Measurements from ENCODE around the gene KIRREL3.
"Not testable (repeated sequence)": the region's sequence is repeated elsewhere in the genome, so short reads cannot be mapped to it uniquely, and the experiment has no call there.

The KIRREL3 gene

GRCh38 chr11:126403022-126403581, 597.5 kb downstream of the KIRREL3 start:
- in situ Hi-C loops (cut with HindIII; ENCODE audit: low pct_ligation_motif_present, low pct_unique_long_range_greater_than_20kb, low sequenced_read_pairs), result no loop called here
- no peak for DNase-seq

GRCh38 chr11:126400479-126400878, 600.1 kb downstream of the KIRREL3 start:
- in situ Hi-C loops (cut with HindIII; ENCODE audit: low pct_ligation_motif_present, low pct_unique_long_range_greater_than_20kb, low sequenced_read_pairs), result no loop called here
- DNase-seq, result no peak

GRCh38 chr11:126400019-126400418, 600.6 kb downstream of the KIRREL3 start:
- no peak for DNase-seq
- in situ Hi-C loops (cut with HindIII; ENCODE audit: low pct_ligation_motif_present, low pct_unique_long_range_greater_than_20kb, low sequenced_read_pairs), result no loop called here

GRCh38 chr11:126398721-126399120, 601.8 kb downstream of the KIRREL3 start:
- DNase-seq, result no peak
- in situ Hi-C loops (cut with HindIII; ENCODE audit: low pct_ligation_motif_present, low pct_unique_long_range_greater_than_20kb, low sequenced_read_pairs), result no loop called here

GRCh38 chr11:126398296-126398695, 602.3 kb downstream of the KIRREL3 start:
- in situ Hi-C loops (cut with HindIII; ENCODE audit: low pct_ligation_motif_present, low pct_unique_long_range_greater_than_20kb, low sequenced_read_pairs), result no loop called here
- DNase-seq, result no peak

- in situ Hi-C loops (cut with HindIII; ENCODE audit: low pct_ligation_motif_present, low pct_unique_long_range_greater_than_20kb, low sequenced_read_pairs), result no loop called here
- DNase-seq, result no peak
These were observed 603.6 kb downstream of the KIRREL3 start for GRCh38 chr11:126396965-126397364.

GRCh38 chr11:126396266-126396665, 604.3 kb downstream of the KIRREL3 start:
- in situ Hi-C loops (cut with HindIII; ENCODE audit: low pct_ligation_motif_present, low pct_unique_long_range_greater_than_20kb, low sequenced_read_pairs); DNase-seq: not testable (repeated sequence)

- in situ Hi-C loops (cut with HindIII; ENCODE audit: low pct_ligation_motif_present, low pct_unique_long_range_greater_than_20kb, low sequenced_read_pairs); DNase-seq: not testable (repeated sequence)
These were observed 604.8 kb downstream of the KIRREL3 start for GRCh38 chr11:126395784-126396183.

GRCh38 chr11:126394634-126395072, 605.9 kb downstream of the KIRREL3 start:
- DNase-seq, result peak; percentile 36
- in situ Hi-C loops (cut with HindIII; ENCODE audit: low pct_ligation_motif_present, low pct_unique_long_range_greater_than_20kb, low sequenced_read_pairs), result not testable (repeated sequence)

GRCh38 chr11:126394036-126394435, 606.5 kb downstream of the KIRREL3 start:
- in situ Hi-C loops (cut with HindIII; ENCODE audit: low pct_ligation_motif_present, low pct_unique_long_range_greater_than_20kb, low sequenced_read_pairs), result no loop called here
- DNase-seq, result no peak

- in situ Hi-C loops (cut with HindIII; ENCODE audit: low pct_ligation_motif_present, low pct_unique_long_range_greater_than_20kb, low sequenced_read_pairs), result no loop called here
- no peak for DNase-seq
These were observed 607.4 kb downstream of the KIRREL3 start for GRCh38 chr11:126393143-126393542.

GRCh38 chr11:126392633-126393013, 607.9 kb downstream of the KIRREL3 start:
- DNase-seq, result no peak
- in situ Hi-C loops (cut with HindIII; ENCODE audit: low pct_ligation_motif_present, low pct_unique_long_range_greater_than_20kb, low sequenced_read_pairs), result no loop called here

- DNase-seq, result no peak
- in situ Hi-C loops (cut with HindIII; ENCODE audit: low pct_ligation_motif_present, low pct_unique_long_range_greater_than_20kb, low sequenced_read_pairs), result no loop called here
These were observed 608.5 kb downstream of the KIRREL3 start for GRCh38 chr11:126391970-126392632.

GRCh38 chr11:126391286-126391954, 609.1 kb downstream of the KIRREL3 start:
- in situ Hi-C loops (cut with HindIII; ENCODE audit: low pct_ligation_motif_present, low pct_unique_long_range_greater_than_20kb, low sequenced_read_pairs), result no loop called here

GRCh38 chr11:126390272-126390867, 610.2 kb downstream of the KIRREL3 start:
- in situ Hi-C loops (cut with HindIII; ENCODE audit: low pct_ligation_motif_present, low pct_unique_long_range_greater_than_20kb, low sequenced_read_pairs), result no loop called here
- no peak for DNase-seq

More at GRCh38 chr11:126391286-126391954, 609.1 kb downstream of the KIRREL3 start:
- no peak for DNase-seq

- in situ Hi-C loops (cut with HindIII; ENCODE audit: low pct_ligation_motif_present, low pct_unique_long_range_greater_than_20kb, low sequenced_read_pairs), result no loop called here
- no peak for DNase-seq
These were observed 612.7 kb downstream of the KIRREL3 start for GRCh38 chr11:126387857-126388256.

- in situ Hi-C loops (cut with HindIII; ENCODE audit: low pct_ligation_motif_present, low pct_unique_long_range_greater_than_20kb, low sequenced_read_pairs); DNase-seq: not testable (repeated sequence)
These were observed 613.9 kb downstream of the KIRREL3 start for GRCh38 chr11:126386729-126387071.

- in situ Hi-C loops (cut with HindIII; ENCODE audit: low pct_ligation_motif_present, low pct_unique_long_range_greater_than_20kb, low sequenced_read_pairs), result no loop called here
- no peak for DNase-seq
These were observed 614.4 kb downstream of the KIRREL3 start for GRCh38 chr11:126385991-126386728.
